ENCODE measurements around the gene SLC25A10.
"Not testable (repeated sequence)": the region's sequence is repeated elsewhere in the genome, so short reads cannot be mapped to it uniquely, and the experiment has no call there.

SLC25A10 gene

GRCh38 chr17:81722184-81723120 lies 10.4 kb downstream of the SLC25A10 start:
- no peak for DNase-seq

GRCh38 chr17:81723651-81724209 lies 11.6 kb downstream of the SLC25A10 start:
- DNase-seq, result no peak

- DNase-seq, result no peak
Observed at GRCh38 chr17:81725439-81725838, 13.4 kb downstream of the SLC25A10 start.

GRCh38 chr17:81726004-81726403 lies 13.9 kb downstream of the SLC25A10 start:
- DNase-seq, result no peak

GRCh38 chr17:81727324-81728031 lies 15.4 kb downstream of the SLC25A10 start:
- DNase-seq, result no peak

GRCh38 chr17:81733507-81734404 lies 21.7 kb downstream of the SLC25A10 start:
- DNase-seq, result peak; percentile 57 to 60

- no peak for DNase-seq
Observed at GRCh38 chr17:81734405-81735263, 22.6 kb downstream of the SLC25A10 start.

- DNase-seq, result no peak
Observed at GRCh38 chr17:81735264-81736102, 23.4 kb downstream of the SLC25A10 start.

GRCh38 chr17:81737947-81738800 lies 26.1 kb downstream of the SLC25A10 start:
- DNase-seq, result no peak

GRCh38 chr17:81738801-81739393 lies 26.8 kb downstream of the SLC25A10 start:
- DNase-seq, result no peak

- not testable (repeated sequence) for DNase-seq
Observed at GRCh38 chr17:81739593-81739992, 27.5 kb downstream of the SLC25A10 start.

- no peak for DNase-seq
Observed at GRCh38 chr17:81740395-81740961, 28.4 kb downstream of the SLC25A10 start.

GRCh38 chr17:81741049-81741593 lies 29.0 kb downstream of the SLC25A10 start:
- no peak for DNase-seq

GRCh38 chr17:81741594-81742452 lies 29.7 kb downstream of the SLC25A10 start:
- DNase-seq, result no peak
